OCI-M1 (cell line): ENCODE measurements around the gene DNAH8.

Experiments used
- DNase-seq: peaks from one replicate; lab custom pipeline; 2025; lab: John Stamatoyannopoulos, UW

Gene DNAH8

GRCh38 chr6:38974389-38975151 lies 259.5 kb downstream of the DNAH8 start:
- DNase-seq, result no peak

- DNase-seq, result no peak
These were observed 260.5 kb downstream of the DNAH8 start for GRCh38 chr6:38975621-38976049.

- no peak for DNase-seq
These were observed 260.9 kb downstream of the DNAH8 start for GRCh38 chr6:38976051-38976450.

- no peak for DNase-seq
These were observed 261.8 kb downstream of the DNAH8 start for GRCh38 chr6:38976801-38977500.

- DNase-seq, result no peak
These were observed 263.1 kb downstream of the DNAH8 start for GRCh38 chr6:38978139-38978704.

- no peak for DNase-seq
These were observed 267.4 kb downstream of the DNAH8 start for GRCh38 chr6:38982470-38982869.

GRCh38 chr6:38984723-38985122 lies 269.6 kb downstream of the DNAH8 start:
- no peak for DNase-seq

- no peak for DNase-seq
These were observed 270.7 kb downstream of the DNAH8 start for GRCh38 chr6:38985839-38986238.

- no peak for DNase-seq
These were observed 272.4 kb downstream of the DNAH8 start for GRCh38 chr6:38987503-38987902.

- no peak for DNase-seq
These were observed 273.8 kb downstream of the DNAH8 start for GRCh38 chr6:38988736-38989449.

- DNase-seq, result no peak
These were observed 275.4 kb downstream of the DNAH8 start for GRCh38 chr6:38990475-38990874.

- no peak for DNase-seq
These were observed 281.6 kb downstream of the DNAH8 start for GRCh38 chr6:38996676-38997075.

- peak; percentile 54 for DNase-seq
These were observed 282.1 kb downstream of the DNAH8 start for GRCh38 chr6:38997128-38997761.

GRCh38 chr6:39003072-39003471 lies 288.0 kb downstream of the DNAH8 start:
- peak; percentile 59 for DNase-seq

GRCh38 chr6:39003492-39003891 lies 288.4 kb downstream of the DNAH8 start:
- DNase-seq, result no peak

- DNase-seq, result no peak
These were observed 289.7 kb downstream of the DNAH8 start for GRCh38 chr6:39004801-39005200.

GRCh38 chr6:39005774-39006173 lies 290.7 kb downstream of the DNAH8 start:
- DNase-seq, result no peak

GRCh38 chr6:39007575-39007974 lies 292.5 kb downstream of the DNAH8 start:
- DNase-seq, result peak; percentile 90

- no peak for DNase-seq
These were observed 293.6 kb downstream of the DNAH8 start for GRCh38 chr6:39008737-39009136.

GRCh38 chr6:39009476-39009875 lies 294.4 kb downstream of the DNAH8 start:
- DNase-seq, result no peak

- no peak for DNase-seq
These were observed 301.9 kb downstream of the DNAH8 start for GRCh38 chr6:39016839-39017546.

- DNase-seq, result no peak
These were observed 302.4 kb downstream of the DNAH8 start for GRCh38 chr6:39017547-39017880.
